Activated CD8-positive, alpha-beta T cell treated with anti-CD3 and anti-CD28 coated beads for 36 hours (primary cell): ENCODE measurements around the gene COL5A1. TPM values are rescaled to one million over a fixed set of nuclear protein-coding genes. Genes with fewer than 3 reads are reported as not detected.

Source experiments
- ATAC-seq: fragments of 200-7000 bp; cut with Tn5 transposase; one replicate; pipeline ENCODE4 v1.10.0; 2021; ENCODE audit warnings: mild to moderate bottlenecking, moderate library complexity
- CTCF ChIA-PET: fragments of 350-600 bp; sonication (Branson Sonifier 250); formaldehyde crosslinking; loops from one replicate; lab custom pipeline; 2021; ENCODE audit warnings: antibody characterized with exemption; lab: Charles Lee
- POLR2A ChIA-PET: fragments of 350-600 bp; sonication (Branson Sonifier 250); formaldehyde crosslinking; loops from one replicate; lab custom pipeline; 2021; ENCODE audit warnings: antibody characterized with exemption; lab: Charles Lee
- DNase-seq: peaks from one replicate; pipeline ENCODE4 v3.0.0-alpha.2; 2020
- H3K27ac Mint-ChIP-seq: one replicate; pipeline ENCODE4 v1.8.0; 2021; ENCODE audit warnings: mild to moderate bottlenecking, mixed read lengths
- H3K27me3 Mint-ChIP-seq: one replicate; pipeline ENCODE4 v1.8.0; 2021; ENCODE audit warnings: mixed read lengths
- H3K36me3 Mint-ChIP-seq: one replicate; pipeline ENCODE4 v1.8.0; 2021; ENCODE audit warnings: low read depth, mixed read lengths
- H3K4me1 Mint-ChIP-seq: one replicate; pipeline ENCODE4 v1.8.0; 2021; ENCODE audit warnings: low read depth, mixed read lengths
- H3K4me3 Mint-ChIP-seq: one replicate; pipeline ENCODE4 v1.8.0; 2021; ENCODE audit warnings: mild to moderate bottlenecking, moderate library complexity, mixed read lengths
- H3K9me3 Mint-ChIP-seq: one replicate; pipeline ENCODE4 v1.8.0; 2021; ENCODE audit warnings: mixed read lengths
- intact Hi-C: fragments of 100-400 bp; cut with micrococcal nuclease; formaldehyde crosslinking; loops from one replicate; pipeline ENCODE4 v1.10.0; 2022
- total RNA-seq, 2 experiments: library from RNA; stranded (reverse); gene quantifications; one replicate each; pipeline ENCODE4 v1.2.3, GENCODE V29; 2021
- TF ChIP-seq, protein P1 (sequence below): fragments of 200-600 bp; IDR thresholded peaks from one replicate; pipeline ENCODE4 v1.8.0; 2022; ENCODE audit warnings: antibody characterized with exemption, mild to moderate bottlenecking

Gene COL5A1
- total RNA-seq, 2 experiments from 2014 or later = 0.29 to 0.34 TPM

- ChIA-PET POLR2A (interaction anchor here (0.9 kb wide), 1 partner anchor 10 kb away, joined by 3 read pairs; no protein-coding TSS in a partner anchor), CTCF (interaction anchor here (2.8 kb wide), 1 partner anchor 288 kb away, joined by 20 read pairs; no protein-coding TSS in a partner anchor)
- no peak overlapping the region for H3K27ac Mint-ChIP-seq
- H3K4me1 Mint-ChIP-seq = no peaks in the 10 kb centered on the region
- no peak for ATAC-seq
- H3K9me3 Mint-ChIP-seq = no peaks in the 10 kb centered on the region
- intact Hi-C loops = no loop called here
- H3K4me3 Mint-ChIP-seq = no peak overlapping the region
- no peaks in the 10 kb centered on the region for H3K36me3 Mint-ChIP-seq
- H3K27me3 Mint-ChIP-seq = no peaks in the 10 kb centered on the region
- DNase-seq = no peak
- TF ChIP-seq, protein P1, sequence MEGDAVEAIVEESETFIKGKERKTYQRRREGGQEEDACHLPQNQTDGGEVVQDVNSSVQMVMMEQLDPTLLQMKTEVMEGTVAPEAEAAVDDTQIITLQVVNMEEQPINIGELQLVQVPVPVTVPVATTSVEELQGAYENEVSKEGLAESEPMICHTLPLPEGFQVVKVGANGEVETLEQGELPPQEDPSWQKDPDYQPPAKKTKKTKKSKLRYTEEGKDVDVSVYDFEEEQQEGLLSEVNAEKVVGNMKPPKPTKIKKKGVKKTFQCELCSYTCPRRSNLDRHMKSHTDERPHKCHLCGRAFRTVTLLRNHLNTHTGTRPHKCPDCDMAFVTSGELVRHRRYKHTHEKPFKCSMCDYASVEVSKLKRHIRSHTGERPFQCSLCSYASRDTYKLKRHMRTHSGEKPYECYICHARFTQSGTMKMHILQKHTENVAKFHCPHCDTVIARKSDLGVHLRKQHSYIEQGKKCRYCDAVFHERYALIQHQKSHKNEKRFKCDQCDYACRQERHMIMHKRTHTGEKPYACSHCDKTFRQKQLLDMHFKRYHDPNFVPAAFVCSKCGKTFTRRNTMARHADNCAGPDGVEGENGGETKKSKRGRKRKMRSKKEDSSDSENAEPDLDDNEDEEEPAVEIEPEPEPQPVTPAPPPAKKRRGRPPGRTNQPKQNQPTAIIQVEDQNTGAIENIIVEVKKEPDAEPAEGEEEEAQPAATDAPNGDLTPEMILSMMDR = no peak
These were observed 96.4 kb downstream of the COL5A1 start for GRCh38 chr9:134737842-134738580.

DNA sequence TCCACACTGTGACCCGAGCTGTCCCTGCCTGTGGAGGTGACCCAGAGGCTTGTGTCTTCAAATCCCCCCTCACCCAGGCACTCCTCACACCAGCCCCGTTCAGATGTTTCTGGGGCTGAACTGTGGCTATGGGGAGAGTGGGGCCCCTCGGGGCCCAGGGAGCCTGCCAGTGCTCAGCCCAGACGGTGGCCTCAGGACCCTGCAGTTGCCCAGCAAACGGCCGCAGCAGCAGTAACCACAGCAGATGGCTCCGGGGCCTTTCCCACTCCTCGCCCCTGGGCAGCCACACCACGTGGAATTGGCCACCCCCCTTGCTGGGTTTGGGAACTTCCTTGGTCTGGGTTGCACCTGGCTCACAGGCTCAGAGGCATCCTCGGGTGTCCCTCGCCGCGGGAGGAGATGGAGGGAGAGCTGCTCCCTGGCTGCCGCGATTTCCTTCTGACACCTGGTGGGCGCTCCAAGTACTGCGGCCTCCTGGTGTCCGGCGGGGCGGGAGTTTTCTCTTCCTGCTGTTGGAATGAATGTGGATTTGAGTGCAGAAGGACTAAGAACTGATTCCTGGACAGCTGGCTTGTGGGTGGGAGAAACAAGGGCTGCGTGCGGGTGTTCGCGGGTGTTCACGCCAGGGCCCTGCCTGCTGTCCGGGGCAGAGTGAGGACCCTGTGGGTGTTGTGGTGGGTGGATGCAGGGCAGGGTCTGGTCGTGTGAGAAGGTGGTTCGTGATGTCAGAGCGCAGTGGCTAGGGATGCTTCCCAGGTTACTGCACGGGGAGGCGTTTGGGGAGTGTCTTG lies 97.5 kb downstream of the COL5A1 start:
- TF ChIP-seq, protein P1 = peak; percentile 91
- peak; percentile 55 for ATAC-seq
- Mint-ChIP-seq H3K4me3 (no peak overlapping the region), H3K4me1 (no peaks in the 10 kb centered on the region), H3K27ac (no peak overlapping the region), H3K36me3 (no peaks in the 10 kb centered on the region), H3K27me3 (no peaks in the 10 kb centered on the region), H3K9me3 (no peaks in the 10 kb centered on the region)
- ChIA-PET POLR2A (interaction anchor here (0.5 kb wide), 1 partner anchor 688 kb away, joined by 3 read pairs; no protein-coding TSS in a partner anchor), CTCF (interaction anchor here (2.8 kb wide), 1 partner anchor 289 kb away, joined by 20 read pairs; no protein-coding TSS in a partner anchor)
- DNase-seq = peak; percentile 57
- intact Hi-C loops = no loop called here

DNA sequence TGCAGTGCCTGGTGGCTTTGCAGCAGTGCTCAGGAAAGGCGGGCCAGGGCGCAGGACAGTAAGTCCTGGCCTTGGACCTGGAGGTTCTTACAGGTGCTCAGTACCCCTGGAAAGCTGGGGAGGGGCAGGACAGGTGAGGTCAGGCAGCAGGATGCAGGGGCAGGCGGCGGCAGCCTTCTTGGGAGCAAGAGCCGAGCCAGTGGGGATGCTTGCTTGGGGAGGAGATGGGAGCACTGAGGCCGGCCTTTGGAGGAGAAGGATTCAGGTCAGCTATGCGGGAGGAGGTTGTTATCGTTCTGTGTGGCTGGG lies 98.0 kb downstream of the COL5A1 start:
- no peak for DNase-seq
- H3K9me3 Mint-ChIP-seq = no peaks in the 10 kb centered on the region
- H3K4me3 Mint-ChIP-seq = no peak overlapping the region
- no peaks in the 10 kb centered on the region for H3K27me3 Mint-ChIP-seq
- ChIA-PET CTCF (interaction anchor here (1.8 to 2.8 kb wide), 2 partner anchors 42 to 290 kb away, joined by 4 to 20 read pairs; no protein-coding TSS in a partner anchor), POLR2A (interaction anchor here (0.5 kb wide), 1 partner anchor 687 kb away, joined by 3 read pairs; no protein-coding TSS in a partner anchor)
- no peaks in the 10 kb centered on the region for H3K36me3 Mint-ChIP-seq
- H3K4me1 Mint-ChIP-seq = no peaks in the 10 kb centered on the region
- H3K27ac Mint-ChIP-seq = no peak overlapping the region
- TF ChIP-seq, protein P1 = no peak
- intact Hi-C loops = no loop called here
- no peak for ATAC-seq

DNA sequence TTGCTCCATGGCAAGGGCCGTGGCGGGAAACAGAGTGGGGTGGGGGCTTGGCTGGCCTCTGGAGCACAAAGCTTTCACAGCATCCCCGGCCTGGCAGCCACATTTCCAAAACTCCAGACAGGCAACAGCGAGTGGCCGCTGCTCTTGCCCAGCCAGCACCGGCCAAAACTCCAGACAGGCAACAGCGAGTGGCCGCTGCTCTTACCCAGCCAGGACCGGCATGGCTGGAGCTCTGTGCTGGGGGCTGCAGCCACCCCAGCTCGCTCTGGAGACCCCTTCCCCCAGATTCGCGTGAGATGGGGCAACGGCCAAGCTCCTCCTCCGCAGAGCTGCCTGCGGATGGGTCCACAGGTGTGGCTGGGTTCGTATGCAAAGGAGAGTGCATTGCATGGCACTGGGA lies 98.5 kb downstream of the COL5A1 start:
- Mint-ChIP-seq H3K4me1 (no peaks in the 10 kb centered on the region), H3K9me3 (no peaks in the 10 kb centered on the region), H3K4me3 (no peak overlapping the region), H3K36me3 (no peaks in the 10 kb centered on the region), H3K27ac (no peak overlapping the region), H3K27me3 (no peaks in the 10 kb centered on the region)
- TF ChIP-seq, protein P1 = no peak
- intact Hi-C loops = no loop called here
- ATAC-seq (no peak), DNase-seq (no peak)
- ChIA-PET CTCF (interaction anchor here (1.8 to 2.8 kb wide), 2 partner anchors 42 to 290 kb away, joined by 4 to 20 read pairs; no protein-coding TSS in a partner anchor), POLR2A (no interaction called here)
